Prostate gland (tissue), 2 donors: ENCODE results near the gene SYMPK. TPM values are rescaled to one million over a fixed set of nuclear protein-coding genes. Genes with fewer than 3 reads are reported as not detected.
A peak's percentile ranks its signal among the peaks of the same experiment; 100 is the strongest.

Source experiments
- DNase-seq: peaks from one replicate; pipeline ENCODE4 v3.0.0-alpha.2; 2019; ENCODE audit warnings: low spot score
- H3K27ac ChIP-seq, 2 donors: fragments of 200-600 bp; sonication (generic); 2 replicates each; pipeline ENCODE4 v1.5.1; 2017 to 2019
- H3K27me3 ChIP-seq: fragments of 200-600 bp; sonication (generic); replicated peaks from 2 replicates; pipeline ENCODE4 v1.5.1; 2019; ENCODE audit not compliant: insufficient read depth
- H3K36me3 ChIP-seq, 2 donors: fragments of 200-600 bp; sonication (generic); 1 replicate in 1 of 2; 2 replicates in 1 of 2; pipeline versions ENCODE4 v1.5.1 to v1.8.1; 2017 to 2019
- H3K4me1 ChIP-seq: fragments of 200-600 bp; sonication (generic); replicated peaks from 2 replicates; pipeline ENCODE4 v1.5.1; 2019
- H3K4me3 ChIP-seq, 2 donors: fragments of 200-600 bp; sonication (generic); 2 replicates each; pipeline ENCODE4 v1.5.1; 2017 to 2019
- H3K9me3 ChIP-seq: fragments of 200-600 bp; sonication (generic); 2 replicates; pipeline ENCODE4 v1.5.1; 2017
- POLR2A ChIP-seq: fragments of 450-650 bp; IDR thresholded peaks from one replicate; pipeline ENCODE4 v1.6.1; 2016; ENCODE audit warnings: antibody characterized with exemption, mild to moderate bottlenecking
- POLR2AphosphoS5 ChIP-seq: sonication (generic); formaldehyde crosslinking; IDR thresholded peaks from one replicate; pipeline ENCODE4 v1.6.1; 2017; ENCODE audit warnings: antibody characterized with exemption
- WGBS: methylation state at CpG from one replicate; pipeline ENCODE4 v1.1.5; 2018; 5-methylcytosine and 5-hydroxymethylcytosine counted together
- intact Hi-C: fragments of 100-400 bp; cut with DNase I; formaldehyde crosslinking; loops from one replicate; pipeline ENCODE4 v1.14.2; 2022
- total RNA-seq, 2 donors: library from RNA; depleted of rRNA; stranded (reverse); fragments of >200 nt; gene quantifications; one replicate each; pipeline ENCODE4 v1.1.0, GENCODE V29; 2016
- TF ChIP-seq, protein P1 (sequence below), 4 experiments: fragments of 200-600 bp in 2 of 4; fragments of 450-650 bp in 2 of 4; sonication (generic) in 2 of 4; IDR thresholded peaks; 1 replicate in 3 of 4; 2 replicates in 1 of 4; pipeline ENCODE4 v1.5.1; 2016 to 2019; ENCODE audit warnings: antibody characterized with exemption in 4 of 4, mild to moderate bottlenecking in 2 of 4, moderate library complexity in 2 of 4

Gene SYMPK
- total RNA-seq, 2 donors from 2014 or later, result 76.4 to 104 TPM

DNA sequence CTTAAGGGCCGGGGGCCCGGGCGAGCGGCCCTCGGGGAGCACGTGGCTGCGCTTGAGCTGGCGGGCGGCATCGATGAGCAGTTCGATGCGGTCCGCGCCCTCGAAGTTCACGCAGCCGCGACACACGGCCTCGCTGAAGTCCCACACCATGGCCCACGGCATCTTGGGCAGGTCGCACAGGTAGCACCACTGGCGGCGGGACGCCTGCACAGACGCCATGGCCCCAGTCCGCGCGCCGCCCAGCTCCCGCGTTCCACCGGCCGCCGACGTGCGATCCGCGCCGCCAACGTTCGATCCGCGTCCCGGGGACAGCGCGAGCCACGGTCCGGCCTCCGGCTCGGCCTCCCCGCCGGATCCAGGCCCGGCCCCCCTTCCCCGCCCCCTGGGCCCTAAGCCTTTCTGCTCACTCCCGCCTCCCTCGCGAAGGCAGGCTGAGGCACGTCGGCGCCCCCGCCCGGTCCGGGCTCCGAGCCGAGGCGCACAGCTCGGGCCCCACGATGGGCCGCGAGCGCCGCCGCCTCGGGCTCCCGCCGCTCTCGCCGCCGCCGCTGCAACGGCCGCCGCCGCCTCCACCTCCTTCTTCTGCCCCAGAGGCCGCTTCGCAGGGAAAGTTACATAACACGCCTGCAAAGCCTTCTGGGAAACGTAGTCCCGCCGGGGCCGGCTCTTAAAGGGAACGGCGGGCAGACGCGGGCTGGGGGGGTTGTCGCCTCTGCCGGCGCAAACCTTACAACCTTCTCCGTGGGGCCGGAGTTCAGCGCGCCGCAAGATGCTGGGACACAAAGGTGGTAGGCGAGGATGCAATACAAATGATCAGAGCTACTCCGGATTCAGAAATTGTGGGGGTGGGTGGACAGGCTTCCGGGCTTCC is 22.8 kb upstream of the SYMPK start, which contains the start of gene IRF2BP1:
IRF2BP1 (minus strand) TSS at position 586 of the 871 bp plus-strand sequence; CDS start at position 219, 367 bp downstream.
- TF ChIP-seq POLR2AphosphoS5 (peak; percentile 92), POLR2A (peak; percentile 82)
- TF ChIP-seq, protein P1, sequence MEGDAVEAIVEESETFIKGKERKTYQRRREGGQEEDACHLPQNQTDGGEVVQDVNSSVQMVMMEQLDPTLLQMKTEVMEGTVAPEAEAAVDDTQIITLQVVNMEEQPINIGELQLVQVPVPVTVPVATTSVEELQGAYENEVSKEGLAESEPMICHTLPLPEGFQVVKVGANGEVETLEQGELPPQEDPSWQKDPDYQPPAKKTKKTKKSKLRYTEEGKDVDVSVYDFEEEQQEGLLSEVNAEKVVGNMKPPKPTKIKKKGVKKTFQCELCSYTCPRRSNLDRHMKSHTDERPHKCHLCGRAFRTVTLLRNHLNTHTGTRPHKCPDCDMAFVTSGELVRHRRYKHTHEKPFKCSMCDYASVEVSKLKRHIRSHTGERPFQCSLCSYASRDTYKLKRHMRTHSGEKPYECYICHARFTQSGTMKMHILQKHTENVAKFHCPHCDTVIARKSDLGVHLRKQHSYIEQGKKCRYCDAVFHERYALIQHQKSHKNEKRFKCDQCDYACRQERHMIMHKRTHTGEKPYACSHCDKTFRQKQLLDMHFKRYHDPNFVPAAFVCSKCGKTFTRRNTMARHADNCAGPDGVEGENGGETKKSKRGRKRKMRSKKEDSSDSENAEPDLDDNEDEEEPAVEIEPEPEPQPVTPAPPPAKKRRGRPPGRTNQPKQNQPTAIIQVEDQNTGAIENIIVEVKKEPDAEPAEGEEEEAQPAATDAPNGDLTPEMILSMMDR (IDR thresholded peaks at IDR 0.05), result peak in 2 of 4 experiments; percentile 23 to 33
- Histone ChIP-seq H3K27ac (peak within 1 kb of the TSS; percentile 60 to 92), H3K9me3 (no peaks in the 10 kb centered on the region), H3K36me3 (no peaks in the 10 kb centered on the region), H3K4me3 (peak within 1 kb of the TSS; percentile 82 to 84), H3K27me3 (no peaks in the 10 kb centered on the region), H3K4me1 (peaks cover 24% of the 10 kb centered on the region)
- DNase-seq, result peak; percentile 92
- WGBS, result under 1% methylated on average over 43 of the region's 107 CpGs
- intact Hi-C loops, result loop anchor here (2.0 to 10.0 kb wide), 2 partner anchors 23 to 129 kb away; partner anchors contain the start of gene SYMPK

DNA sequence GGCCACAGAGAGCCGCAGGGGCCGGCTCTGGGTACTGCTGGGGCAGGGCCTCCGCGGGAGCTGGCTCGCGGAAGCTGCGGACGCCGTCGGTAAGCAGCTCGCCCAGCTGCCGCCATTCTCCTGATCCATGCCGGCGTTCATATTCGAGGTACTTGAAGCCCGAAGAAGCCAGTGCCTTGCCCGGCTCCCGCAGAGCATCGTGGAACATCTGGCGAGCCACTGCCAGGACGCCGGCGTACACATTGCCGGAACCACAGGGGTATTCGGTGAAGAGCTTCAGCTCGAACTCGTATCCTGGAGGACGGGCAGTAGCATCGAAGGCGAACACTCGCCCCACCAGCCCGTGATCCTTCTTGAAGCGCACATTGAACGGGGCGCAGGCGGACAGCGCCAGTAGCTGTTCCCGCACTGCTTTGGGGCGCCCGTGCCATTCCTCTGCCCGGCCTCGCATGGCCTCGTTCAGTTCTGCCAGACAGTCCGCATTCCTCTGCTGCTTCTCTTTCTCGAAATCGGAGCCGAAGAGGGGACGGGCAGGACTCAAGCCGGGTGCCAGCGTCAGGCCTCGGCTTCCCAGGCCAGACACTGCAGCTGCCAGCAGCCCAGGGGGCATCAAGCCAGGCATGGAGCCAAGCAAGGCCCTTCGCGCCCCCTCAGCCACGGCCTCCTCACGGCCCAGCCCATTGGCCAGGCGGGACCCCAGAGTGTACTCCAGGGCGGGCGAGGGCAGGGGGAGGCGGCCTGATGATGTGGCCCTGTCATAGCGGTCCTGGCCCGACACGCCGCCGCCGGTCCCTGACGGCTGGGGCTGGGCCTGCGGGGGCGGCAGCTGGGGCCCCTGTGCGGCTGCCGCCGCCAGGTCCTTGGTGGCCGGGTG is 22.0 kb upstream of the SYMPK start:
- peaks cover 24% of the 10 kb centered on the region for H3K4me1 ChIP-seq
- H3K4me3 ChIP-seq, result peak overlapping the region; percentile 82 to 84
- no peaks in the 10 kb centered on the region for H3K27me3 ChIP-seq
- H3K9me3 ChIP-seq, result no peaks in the 10 kb centered on the region
- DNase-seq, result peak; percentile 9
- H3K36me3 ChIP-seq, result no peaks in the 10 kb centered on the region
- intact Hi-C loops, result loop anchor here (5.0 to 10.0 kb wide), 2 partner anchors 68 to 130 kb away; partner anchors contain the start of gene RSPH6A
- 62% methylated on average over 57 of the region's 72 CpGs for WGBS
- peak overlapping the region; percentile 60 to 92 for H3K27ac ChIP-seq
- TF ChIP-seq, protein P1 (IDR thresholded peaks at IDR 0.05), result no peak
- TF ChIP-seq POLR2A (no peak), POLR2AphosphoS5 (no peak)

DNA sequence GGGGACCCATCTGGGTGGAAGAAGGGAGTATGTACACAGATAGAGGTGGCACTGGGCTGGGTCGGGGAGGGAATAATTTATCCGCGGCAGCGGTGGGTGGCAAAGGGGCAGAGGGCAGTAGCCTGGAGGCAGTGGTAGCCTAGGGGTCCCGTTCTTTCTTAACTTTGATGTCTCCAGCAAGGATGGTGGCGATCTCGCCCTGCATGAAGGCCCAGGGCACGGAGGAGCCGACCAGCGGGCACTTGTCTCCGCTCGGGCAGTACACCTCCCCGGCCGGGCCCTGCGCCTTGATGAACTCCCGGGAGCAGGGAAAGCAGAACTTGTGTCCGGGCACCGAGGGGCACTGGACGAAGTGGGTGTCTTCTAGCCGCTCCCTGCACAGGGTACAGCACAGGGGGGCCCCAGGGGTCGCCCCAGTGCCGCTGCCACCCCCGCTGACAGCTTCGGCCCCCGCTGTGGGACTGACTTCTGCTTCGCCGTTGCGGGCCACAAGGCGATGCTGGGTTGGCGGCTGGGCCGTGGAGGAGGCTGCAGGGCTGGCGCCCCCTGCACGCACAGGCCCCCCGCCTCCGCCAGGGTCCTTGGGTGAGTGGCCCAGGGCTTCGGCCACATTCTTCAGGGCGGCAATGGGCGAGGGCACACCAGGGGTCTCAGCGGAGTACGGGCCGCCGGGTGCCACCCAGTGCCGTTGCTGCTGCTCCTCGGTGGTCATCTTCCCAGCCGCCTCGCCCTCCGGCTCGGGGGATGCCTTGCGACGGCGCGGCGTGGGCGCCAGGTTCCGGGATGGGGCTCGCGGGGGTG is 21.1 kb upstream of the SYMPK start:
- intact Hi-C loops, result loop anchor here (5.0 to 10.0 kb wide), 2 partner anchors 67 to 131 kb away; partner anchors contain the start of gene RSPH6A
- peak overlapping the region in 1 of 2 donors; percentile 84 for H3K4me3 ChIP-seq

GRCh38 chr19:45883586-45883880 is 20.6 kb upstream of the SYMPK start:
- TF ChIP-seq, protein P1 (IDR thresholded peaks at IDR 0.05), result peak in 1 of 4 experiments; percentile 15
- no peak for TF ChIP-seq POLR2A
- no peaks in the 10 kb centered on the region for H3K36me3 ChIP-seq
- 17% methylated on average over 5 of the region's 5 CpGs for WGBS
- H3K9me3 ChIP-seq, result no peaks in the 10 kb centered on the region
- H3K4me3 ChIP-seq, result peak overlapping the region in 1 of 2 donors; percentile 84
- H3K27ac ChIP-seq, result no peak overlapping the region
- intact Hi-C loops, result loop anchor here (5.0 to 10.0 kb wide), 2 partner anchors 66 to 131 kb away; partner anchors contain the start of gene RSPH6A
- DNase-seq, result no peak
- H3K27me3 ChIP-seq, result no peaks in the 10 kb centered on the region
- H3K4me1 ChIP-seq, result peaks cover 25% of the 10 kb centered on the region

More for the DNA sequence above, 21.1 kb upstream of the SYMPK start:
- Histone ChIP-seq H3K27ac (no peak overlapping the region), H3K36me3 (no peaks in the 10 kb centered on the region), H3K4me1 (peaks cover 24% of the 10 kb centered on the region), H3K27me3 (no peaks in the 10 kb centered on the region), H3K9me3 (no peaks in the 10 kb centered on the region)
- WGBS, result 81% methylated on average over 33 of the region's 57 CpGs
- DNase-seq, result no peak
- TF ChIP-seq, protein P1 (IDR thresholded peaks at IDR 0.05), result no peak
- TF ChIP-seq POLR2A (no peak), POLR2AphosphoS5 (no peak)
